CD4-positive, alpha-beta T cell treated with Interleukin-6 for 4 hours (primary cell): Measurements from ENCODE around the gene SLC38A5.

Source experiments
- DNase-seq: peaks from one replicate; pipeline ENCODE4 v3.0.0-alpha.2; 2020; ENCODE audit warnings: mixed read lengths

The SLC38A5 gene

GRCh38 chrX:48490661-48491060 is 20.6 kb upstream of the SLC38A5 start:
- DNase-seq, result no peak

GRCh38 chrX:48489892-48490291 is 19.8 kb upstream of the SLC38A5 start:
- no peak for DNase-seq

GRCh38 chrX:48489296-48489695 is 19.2 kb upstream of the SLC38A5 start:
- DNase-seq, result no peak

GRCh38 chrX:48488034-48488433 is 18.0 kb upstream of the SLC38A5 start:
- no peak for DNase-seq

- DNase-seq, result no peak
Observed at GRCh38 chrX:48487362-48487798, 17.3 kb upstream of the SLC38A5 start.

DNA sequence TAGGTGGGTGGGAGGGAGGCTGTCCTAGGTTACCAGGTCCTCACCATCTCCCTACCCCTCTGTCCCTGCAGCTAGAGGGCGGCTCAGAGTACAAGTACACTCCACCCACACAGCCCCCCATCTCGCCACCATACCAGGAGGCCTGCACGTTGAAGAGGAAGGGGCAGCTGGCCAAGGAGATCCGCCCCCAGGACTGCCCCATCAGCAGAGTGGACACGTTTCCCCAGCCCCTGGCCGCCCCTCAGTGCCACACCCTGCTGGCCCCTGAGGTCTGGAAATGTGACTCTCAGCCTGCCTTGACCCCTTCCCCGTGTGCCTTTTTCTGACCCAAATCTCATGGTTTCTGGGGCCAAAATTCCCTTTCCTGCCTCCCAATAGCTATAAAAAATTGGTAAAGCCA is 12.5 kb upstream of the SLC38A5 start:
- no peak for DNase-seq

GRCh38 chrX:48480583-48480982 is 10.5 kb upstream of the SLC38A5 start:
- DNase-seq, result no peak

GRCh38 chrX:48480142-48480541 is 10.1 kb upstream of the SLC38A5 start:
- DNase-seq, result no peak

DNA sequence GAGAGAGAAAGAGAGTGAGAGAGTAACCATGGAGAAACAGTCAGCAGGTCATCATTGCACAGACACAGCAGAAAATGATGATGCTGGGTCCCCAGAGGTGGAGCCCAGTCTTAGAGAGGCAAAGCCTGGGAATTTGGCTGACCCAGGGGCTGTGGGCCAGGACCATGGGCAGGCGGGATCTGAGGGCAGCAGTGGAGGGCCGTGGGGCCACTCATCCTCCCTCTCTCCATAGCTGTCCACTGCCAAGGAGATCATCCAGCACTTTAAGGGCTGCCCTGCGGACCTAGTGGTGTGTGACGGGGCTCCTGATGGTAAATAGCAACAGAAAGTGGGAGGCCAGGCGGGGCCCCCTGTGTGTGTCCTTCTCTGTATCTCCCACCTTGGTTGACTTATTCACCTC is 8.7 kb upstream of the SLC38A5 start:
- DNase-seq, result no peak

GRCh38 chrX:48477960-48478755 is 8.1 kb upstream of the SLC38A5 start:
- DNase-seq, result no peak

DNA sequence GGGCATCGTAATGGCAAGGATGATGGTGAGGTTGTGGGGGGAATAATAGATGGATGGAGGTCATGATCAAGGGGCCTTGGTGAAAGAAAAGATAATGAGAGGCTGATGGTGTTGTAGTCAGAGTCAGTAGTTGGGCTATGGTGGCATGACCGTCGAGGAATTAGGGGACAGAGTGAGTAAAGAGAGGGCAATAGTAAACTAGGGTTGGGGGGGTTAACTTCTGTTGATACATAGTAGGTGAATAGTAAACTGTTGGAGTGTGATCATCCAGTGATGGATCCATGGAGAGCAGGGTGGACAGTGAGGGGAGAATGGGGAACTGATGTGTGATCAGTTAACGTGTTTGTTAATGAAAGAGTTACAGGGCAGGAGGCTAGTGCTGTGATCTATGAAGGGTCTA is 6.9 kb upstream of the SLC38A5 start:
- no peak for DNase-seq

- DNase-seq, result peak; percentile 90
Observed at GRCh38 chrX:48475774-48476577, 5.9 kb upstream of the SLC38A5 start, which contains the start of gene FTSJ1. Gene FTSJ1 (plus strand): TSS chrX:48476199. CDS start chrX:48478048, 1,849 bp downstream.

DNA sequence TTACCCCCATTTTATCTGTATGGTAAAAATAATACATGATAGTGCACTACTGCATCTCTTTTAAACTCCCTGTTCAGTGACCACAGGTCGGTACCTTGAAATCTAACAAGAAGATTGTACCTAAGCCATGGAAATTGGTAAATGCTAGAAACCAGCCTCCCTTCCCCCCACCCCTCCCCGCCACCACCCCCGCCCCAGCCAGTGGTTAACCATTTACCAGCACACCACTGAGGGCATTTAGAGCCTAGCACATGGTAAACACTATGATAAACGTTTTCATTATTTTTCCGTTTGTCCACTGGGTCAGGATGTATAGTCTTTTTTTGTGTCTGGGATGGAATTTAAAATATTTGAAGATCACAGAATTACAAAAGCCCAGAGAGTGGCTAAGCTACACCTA is 5.2 kb upstream of the SLC38A5 start:
- peak; percentile 30 for DNase-seq

DNA sequence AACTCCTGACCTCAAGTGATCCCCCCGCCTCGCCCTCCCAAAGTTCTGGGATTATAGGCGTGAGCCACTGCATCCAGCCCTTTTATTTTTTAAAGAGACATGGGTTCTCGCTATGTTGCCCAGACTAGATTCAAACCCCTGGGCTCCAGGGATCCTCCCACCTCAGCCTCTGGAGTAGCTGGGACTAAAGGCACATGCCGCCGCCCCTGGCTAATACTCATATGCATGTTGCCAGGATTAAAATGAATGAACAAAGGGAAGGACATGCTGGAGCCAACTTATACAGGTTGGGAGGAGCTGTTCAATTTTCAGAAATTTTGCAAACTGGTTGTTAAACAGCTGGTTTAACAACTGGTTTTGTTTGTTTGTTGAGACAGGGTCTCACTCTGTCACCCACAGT is 4.5 kb upstream of the SLC38A5 start:
- DNase-seq, result no peak

DNA sequence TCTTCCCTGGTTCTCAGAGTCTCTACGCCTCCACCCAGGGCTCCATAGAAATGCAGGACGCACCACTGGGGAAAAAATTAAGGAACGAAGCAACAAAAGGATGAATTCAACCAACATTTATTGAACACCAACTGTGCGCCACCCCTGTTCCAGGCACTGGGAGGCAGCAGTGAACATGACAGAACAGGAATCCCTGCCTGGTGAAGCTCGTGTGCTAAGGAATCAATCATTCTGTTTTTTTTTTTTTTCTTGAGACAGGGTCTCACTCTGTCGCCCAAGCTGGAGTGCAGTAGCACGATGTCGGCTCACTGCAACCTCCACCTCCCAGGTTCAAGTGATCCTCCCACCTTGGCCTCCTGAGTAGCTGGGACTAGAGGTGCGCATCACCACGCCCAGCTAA is 4.1 kb upstream of the SLC38A5 start:
- DNase-seq, result peak; percentile 18

DNA sequence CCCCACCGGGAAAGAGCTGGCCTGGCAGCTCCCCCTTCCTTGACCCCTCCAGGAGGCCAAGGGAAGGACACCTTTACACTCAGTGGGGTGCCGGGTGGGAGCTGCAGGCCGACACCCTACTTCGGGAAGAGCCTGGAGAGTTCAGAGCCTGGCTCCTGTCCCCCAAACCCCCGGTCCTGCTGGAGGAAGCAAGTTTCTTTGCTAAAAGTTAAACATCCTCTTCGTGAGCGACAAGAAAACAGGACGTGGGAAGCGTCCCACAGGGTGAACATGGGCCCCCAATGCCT is 3.6 kb upstream of the SLC38A5 start:
- DNase-seq, result no peak

- DNase-seq, result no peak
Observed at GRCh38 chrX:48472851-48473703, 3.0 kb upstream of the SLC38A5 start.

- DNase-seq, result no peak
Observed at GRCh38 chrX:48472225-48472624, 2.2 kb upstream of the SLC38A5 start.

- DNase-seq, result no peak
Observed at GRCh38 chrX:48471504-48471903, 1.4 kb upstream of the SLC38A5 start.

DNA sequence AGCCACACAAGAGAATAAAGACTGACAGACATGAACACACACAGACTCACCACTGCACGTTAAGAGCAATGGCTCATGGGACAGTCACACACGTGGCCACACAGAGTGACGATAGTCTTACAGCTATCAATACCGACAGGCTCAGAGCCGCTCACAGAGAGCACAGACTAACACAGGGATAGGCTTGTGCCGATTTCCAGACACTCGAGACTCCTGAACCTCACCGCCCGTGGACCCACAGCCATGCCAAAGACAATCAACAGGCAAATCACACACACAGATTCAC is 716 bp upstream of the SLC38A5 start:
- DNase-seq, result no peak

DNA sequence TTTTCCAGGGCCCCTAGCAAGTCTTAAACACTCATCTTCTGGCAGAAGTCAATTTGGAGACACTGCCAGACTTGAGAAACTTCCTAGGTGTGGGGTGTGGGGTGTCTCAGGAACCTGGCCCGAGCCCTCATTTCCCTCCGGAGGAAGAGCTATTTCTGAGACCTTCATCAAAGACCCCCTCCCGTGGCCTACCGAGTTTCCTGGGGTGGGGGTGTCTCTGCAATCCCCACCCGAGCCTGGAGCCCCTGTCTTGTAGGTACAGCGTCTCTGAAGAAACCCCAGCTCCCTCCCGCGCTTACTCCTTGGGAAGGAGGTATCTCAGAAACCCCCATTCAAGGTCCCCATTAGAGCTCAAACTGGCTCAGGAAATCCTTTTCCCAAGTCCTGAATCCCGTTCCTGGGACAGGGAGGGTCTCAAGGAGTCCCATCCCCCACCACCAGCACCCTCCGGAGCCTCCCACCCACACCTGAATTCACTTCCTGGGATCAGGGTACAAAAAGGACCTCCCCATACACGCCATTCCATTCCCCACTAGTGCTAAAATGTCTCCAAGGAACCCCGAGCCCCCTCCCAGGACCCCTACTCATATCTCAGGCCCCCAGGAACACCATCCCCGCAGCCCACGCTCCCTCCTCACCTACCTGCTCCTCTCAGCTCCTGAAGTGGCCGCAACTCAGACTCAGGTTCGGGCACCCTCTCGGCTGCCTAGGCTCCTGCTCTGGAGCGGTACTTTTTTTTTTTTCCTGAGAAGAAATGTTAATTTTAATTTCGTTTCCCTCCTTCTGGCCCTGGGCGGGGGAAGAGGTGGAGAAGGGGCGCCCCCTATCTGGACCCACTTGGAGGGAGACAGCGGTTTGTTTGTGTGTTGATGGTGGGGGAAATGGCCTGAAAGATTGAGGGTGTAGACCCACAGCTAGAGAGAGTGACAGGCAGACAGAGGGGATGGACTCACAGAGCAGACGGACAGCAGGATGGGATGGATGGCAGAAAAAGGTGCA is 1.1 kb downstream of the SLC38A5 start:
- DNase-seq, result peak; percentile 69

GRCh38 chrX:48468247-48468671 is 1.8 kb downstream of the SLC38A5 start:
- peak; percentile 50 for DNase-seq
